Liver (tissue), 9 donors: Measurements from ENCODE around the gene TESK2. TPM values are rescaled to one million over a fixed set of nuclear protein-coding genes. Genes with fewer than 3 reads are reported as not detected.

Experiments used
- DNase-seq: peaks from one replicate; pipeline ENCODE4 v3.0.0-alpha.2; 2017; ENCODE audit warnings: low spot score
- H3K27ac ChIP-seq, 2 donors: one replicate each; pipeline ENCODE4 v1.7.0; 2013; ENCODE audit warnings: inconsistent platforms in 2 of 2, low read length in 2 of 2, control low read depth in 1 of 2, low read depth in 1 of 2, mild to moderate bottlenecking in 1 of 2
- H3K27me3 ChIP-seq, 4 donors: one replicate each; pipeline versions ENCODE4 v1.6.1 to v1.7.0; 2013; ENCODE audit warnings: low read length in 3 of 4, inconsistent platforms in 1 of 4, mild to moderate bottlenecking in 1 of 4, moderate library complexity in 1 of 4; ENCODE audit not compliant: control insufficient read depth in 4 of 4, insufficient read depth in 4 of 4
- H3K36me3 ChIP-seq, 4 donors: one replicate each; pipeline versions ENCODE4 v1.6.1 to v1.7.0; 2013; ENCODE audit warnings: low read length in 3 of 4, mild to moderate bottlenecking in 3 of 4, low read depth in 1 of 4, moderate library complexity in 1 of 4; ENCODE audit not compliant: control insufficient read depth in 4 of 4, insufficient read depth in 3 of 4
- H3K4me1 ChIP-seq, 4 donors: one replicate each; pipeline versions ENCODE4 v1.6.1 to v1.7.0; 2013; ENCODE audit warnings: low read length in 3 of 4, mild to moderate bottlenecking in 3 of 4, moderate library complexity in 1 of 4; ENCODE audit not compliant: control insufficient read depth in 4 of 4, insufficient read depth in 4 of 4
- H3K4me3 ChIP-seq, 3 donors: one replicate each; pipeline versions ENCODE4 v1.6.1 to v1.7.0; 2013; ENCODE audit warnings: low read length in 3 of 3, control low read depth in 1 of 3, low read depth in 1 of 3, mild to moderate bottlenecking in 1 of 3
- H3K9ac ChIP-seq, 2 donors: one replicate each; pipeline ENCODE4 v1.7.0; 2013; ENCODE audit warnings: low read length in 2 of 2, mild to moderate bottlenecking in 2 of 2, moderate library complexity in 2 of 2, control low read depth in 1 of 2, low read depth in 1 of 2
- H3K9me3 ChIP-seq, 4 donors: one replicate each; pipeline versions ENCODE4 v1.6.1 to v1.7.0; 2013; ENCODE audit warnings: low read length in 3 of 4; ENCODE audit not compliant: control insufficient read depth in 4 of 4
- ATF3 ChIP-seq: IDR thresholded peaks from 2 replicates; pipeline ENCODE4 v1.6.1; 2016; ENCODE audit warnings: antibody characterized with exemption
- CTCF ChIP-seq: fragments of 150-350 bp; IDR thresholded peaks from 2 replicates; pipeline ENCODE4 v1.5.1; 2017; ENCODE audit warnings: improper control_type of control experiment, low read depth, low read length; ENCODE audit not compliant: missing input control
- EGR1 ChIP-seq, 2 donors: IDR thresholded peaks; 2 replicates each; pipeline ENCODE4 v1.6.1; 2016 to 2018; ENCODE audit warnings: antibody characterized with exemption in 2 of 2, low read depth in 2 of 2
- FOXA1 ChIP-seq: IDR thresholded peaks from 2 replicates; pipeline ENCODE4 v1.6.1; 2016; ENCODE audit warnings: antibody characterized with exemption
- FOXA2 ChIP-seq: IDR thresholded peaks from 2 replicates; pipeline ENCODE4 v1.6.1; 2016; ENCODE audit warnings: antibody characterized with exemption
- GABPA ChIP-seq, 2 donors: IDR thresholded peaks in 1 of 2; conservative IDR thresholded peaks in 1 of 2; 2 replicates each; pipeline ENCODE4 v1.6.1; 2016; ENCODE audit warnings: antibody characterized with exemption in 2 of 2, mild to moderate bottlenecking in 1 of 2, moderate library complexity in 1 of 2
- HNF4A ChIP-seq, 2 donors: conservative IDR thresholded peaks; 2 replicates each; pipeline ENCODE4 v1.6.1; 2016; ENCODE audit warnings: antibody characterized with exemption in 2 of 2, mild to moderate bottlenecking in 2 of 2
- HNF4G ChIP-seq: IDR thresholded peaks from 2 replicates; pipeline ENCODE4 v1.6.1; 2016; ENCODE audit warnings: antibody characterized with exemption
- NR2F2 ChIP-seq: IDR thresholded peaks from 2 replicates; pipeline ENCODE4 v1.6.1; 2016; ENCODE audit warnings: antibody characterized with exemption
- RAD21 ChIP-seq, 2 donors: IDR thresholded peaks; 2 replicates each; pipeline ENCODE4 v1.6.1; 2016; ENCODE audit warnings: antibody characterized with exemption in 2 of 2, mild to moderate bottlenecking in 2 of 2
- REST ChIP-seq: IDR thresholded peaks from 2 replicates; pipeline ENCODE4 v1.6.1; 2016; ENCODE audit warnings: antibody characterized with exemption, mild to moderate bottlenecking
- RXRA ChIP-seq, 2 donors: IDR thresholded peaks; 2 replicates each; pipeline ENCODE4 v1.6.1; 2017 to 2018; ENCODE audit warnings: antibody characterized with exemption in 2 of 2, mild to moderate bottlenecking in 1 of 2
- TAF1 ChIP-seq: conservative IDR thresholded peaks from 2 replicates; pipeline ENCODE4 v1.6.1; 2016; ENCODE audit warnings: antibody characterized with exemption, mild to moderate bottlenecking
- YY1 ChIP-seq: IDR thresholded peaks from 2 replicates; pipeline ENCODE4 v1.6.1; 2016; ENCODE audit warnings: antibody characterized with exemption, mild to moderate bottlenecking
- WGBS: extraction: QIAGEN DNeasy Blood & Tissue Kit; methylation state at CpG from one replicate; pipeline ENCODE4 v1.1.7; 2013; 5-methylcytosine and 5-hydroxymethylcytosine counted together
- polyA plus RNA-seq, 2 donors: library from polyadenylated mRNA; stranded (reverse) in 1 of 2; unstranded in 1 of 2; fragments of 200-250 nt in 1 of 2; fragments of >200 nt in 1 of 2; fragmentation: Nextera tagmentation in 1 of 2; extraction: Ambion mirVana in 1 of 2; gene quantifications; one replicate each; pipeline versions ENCODE4 v1.2.1 to v1.2.3, GENCODE V29; 2013 to 2015
- total RNA-seq, 2 donors: library from RNA; depleted of rRNA; stranded (reverse); fragments of >200 nt; gene quantifications; one replicate each; pipeline ENCODE4 v1.2.3, GENCODE V29; 2014
- TF ChIP-seq, protein P1 (sequence below): IDR thresholded peaks from 2 replicates; pipeline ENCODE4 v1.6.1; 2016; ENCODE audit warnings: antibody characterized with exemption
- TF ChIP-seq, protein P2 (sequence below): IDR thresholded peaks from 2 replicates; pipeline ENCODE4 v1.6.1; 2016; ENCODE audit warnings: antibody characterized with exemption
- donor health status: healthy.
- donor health status: healthy.
- donor health status: healthy.
- donor health status: healthy.
- donor health status: healthy.

TESK2 gene
- total and polyA plus RNA-seq, 4 donors: 2.4 to 8.2 (median 5.2) TPM

- no peaks in the 10 kb centered on the region for H3K27me3 ChIP-seq
- H3K4me3 ChIP-seq: no peak overlapping the region
- H3K36me3 ChIP-seq: peaks cover 0 to 2% (median 0%) of the 10 kb centered on the region in 4 donors
- no peak for TF ChIP-seq CTCF
- TF ChIP-seq, protein P1, sequence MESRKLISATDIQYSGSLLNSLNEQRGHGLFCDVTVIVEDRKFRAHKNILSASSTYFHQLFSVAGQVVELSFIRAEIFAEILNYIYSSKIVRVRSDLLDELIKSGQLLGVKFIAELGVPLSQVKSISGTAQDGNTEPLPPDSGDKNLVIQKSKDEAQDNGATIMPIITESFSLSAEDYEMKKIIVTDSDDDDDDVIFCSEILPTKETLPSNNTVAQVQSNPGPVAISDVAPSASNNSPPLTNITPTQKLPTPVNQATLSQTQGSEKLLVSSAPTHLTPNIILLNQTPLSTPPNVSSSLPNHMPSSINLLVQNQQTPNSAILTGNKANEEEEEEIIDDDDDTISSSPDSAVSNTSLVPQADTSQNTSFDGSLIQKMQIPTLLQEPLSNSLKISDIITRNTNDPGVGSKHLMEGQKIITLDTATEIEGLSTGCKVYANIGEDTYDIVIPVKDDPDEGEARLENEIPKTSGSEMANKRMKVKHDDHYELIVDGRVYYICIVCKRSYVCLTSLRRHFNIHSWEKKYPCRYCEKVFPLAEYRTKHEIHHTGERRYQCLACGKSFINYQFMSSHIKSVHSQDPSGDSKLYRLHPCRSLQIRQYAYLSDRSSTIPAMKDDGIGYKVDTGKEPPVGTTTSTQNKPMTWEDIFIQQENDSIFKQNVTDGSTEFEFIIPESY: no peak
- TF ChIP-seq YY1: no peak
- H3K9me3 ChIP-seq: no peaks in the 10 kb centered on the region
- H3K27ac ChIP-seq: no peak overlapping the region
- 84% methylated on average over 2 of the region's 2 CpGs for WGBS
- peaks cover 0 to 12% (median 8%) of the 10 kb centered on the region in 4 donors for H3K4me1 ChIP-seq
- DNase-seq: no peak
- no peak overlapping the region for H3K9ac ChIP-seq
Measured at GRCh38 chr1:45353685-45354084, 137.3 kb downstream of the TESK2 start.

- Histone ChIP-seq H3K4me1 (peaks cover 0 to 14% (median 10%) of the 10 kb centered on the region in 4 donors), H3K9ac (no peak overlapping the region), H3K36me3 (peaks cover 0 to 3% (median 0%) of the 10 kb centered on the region in 4 donors), H3K4me3 (no peak overlapping the region), H3K27ac (no peak overlapping the region), H3K9me3 (no peaks in the 10 kb centered on the region), H3K27me3 (no peaks in the 10 kb centered on the region)
- WGBS: 82% methylated on average over 5 of the region's 5 CpGs
- no peak for DNase-seq
- TF ChIP-seq RXRA (IDR thresholded peaks at IDR 0.05) (no peak), FOXA1 (no peak), TAF1 (no peak), GABPA (IDR thresholded peaks at IDR 0.05 in 1 of 2, conservative IDR thresholded peaks at IDR 0.05 in 1 of 2) (no peak), FOXA2 (no peak), HNF4G (no peak), CTCF (no peak), EGR1 (IDR thresholded peaks at IDR 0.05; ENCODE audit: low read depth in 2 of 2) (no peak), RAD21 (IDR thresholded peaks at IDR 0.05) (no peak), YY1 (no peak), HNF4A (conservative IDR thresholded peaks at IDR 0.05) (no peak), ATF3 (no peak), REST (no peak), NR2F2 (no peak)
- TF ChIP-seq, protein P2, sequence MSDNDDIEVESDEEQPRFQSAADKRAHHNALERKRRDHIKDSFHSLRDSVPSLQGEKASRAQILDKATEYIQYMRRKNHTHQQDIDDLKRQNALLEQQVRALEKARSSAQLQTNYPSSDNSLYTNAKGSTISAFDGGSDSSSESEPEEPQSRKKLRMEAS: no peak
Measured at GRCh38 chr1:45351508-45351907, 139.5 kb downstream of the TESK2 start.
